ENCODE results near the gene MXD1. TPM values are rescaled to one million over a fixed set of nuclear protein-coding genes. Genes with fewer than 3 reads are reported as not detected.

MXD1 gene
- total and polyA plus RNA-seq, 2 donors (not counting 1 experiment from before 2014, with no cell fraction given), result 16.0 to 20.6 TPM

DNA sequence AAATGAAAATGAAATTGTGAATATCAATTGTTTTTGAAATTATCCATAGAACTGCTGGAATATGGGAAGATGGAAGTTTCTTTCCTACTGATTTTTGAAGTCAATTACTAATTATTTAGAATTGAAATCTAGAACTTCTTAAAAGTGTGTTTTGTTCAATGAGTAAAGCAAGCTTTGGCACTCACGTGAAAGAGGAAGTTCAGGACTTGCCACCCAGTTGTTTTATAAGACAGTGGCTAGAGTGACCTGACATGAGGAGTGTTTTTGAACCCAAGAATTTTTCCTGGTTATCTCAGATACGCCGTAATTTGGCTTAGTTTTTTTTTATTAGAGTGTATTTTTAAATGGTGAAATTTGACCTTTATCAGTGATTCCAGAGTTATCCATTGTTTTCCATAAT lies 3.5 kb downstream of the MXD1 start:
- no peak overlapping the region for H3K9ac ChIP-seq (ENCODE audit: low read length)
- no peaks in the 10 kb centered on the region for H3K9me3 Mint-ChIP-seq (ENCODE audit: insufficient read depth)
- H4K20me1 ChIP-seq (ENCODE audit: control insufficient read depth, insufficient read depth, low read length, poor library complexity, severe bottlenecking), result no peaks in the 10 kb centered on the region
- no peaks in the 10 kb centered on the region for H3K27me3 ChIP-seq (replicated peaks in 1 of 4; ENCODE audit: control extremely low read depth in 1 of 4, control insufficient read depth in 3 of 4, insufficient read depth in 4 of 4, low read length in 3 of 4)
- CTCF ChIA-PET, result interaction anchor here (0.6 to 2.1 kb wide), 3 partner anchors 153 to 254 kb away, joined by 3 to 5 read pairs (median 3); no protein-coding TSS in a partner anchor
- no peaks in the 10 kb centered on the region for H3K27me3 Mint-ChIP-seq
- 0% methylated on average over 1 of the region's 3 CpGs for WGBS (ENCODE audit: insufficient coverage)
- ATAC-seq (ENCODE audit: low read depth), result no peak
- peak; percentile 52 for DNase-seq
- peak overlapping the region; percentile 18 for H3K4me2 ChIP-seq (replicated peaks; ENCODE audit: low read depth, low read length, poor library complexity, severe bottlenecking)
- no peak for TF ChIP-seq CTCF (IDR thresholded peaks at IDR 0.05)
- TF ChIP-seq EZH2 (IDR thresholded peaks at IDR 0.05; ENCODE audit: borderline replicate concordance, insufficient read depth, low read depth, low read length, poor library complexity, severe bottlenecking), result no peak
- H2AFZ ChIP-seq (ENCODE audit: insufficient read depth, low read depth, low read length, poor library complexity, severe bottlenecking), result no peak overlapping the region
- POLR2A ChIA-PET, result no interaction called here
- no peak overlapping the region for H3K27ac Mint-ChIP-seq
- H3K4me3 Mint-ChIP-seq, result peak overlapping the region; percentile 8
- intact Hi-C loops (cut with micrococcal nuclease), result no loop called here
- H3K36me3 ChIP-seq (replicated peaks in 1 of 2; ENCODE audit: control extremely low read depth in 1 of 2, control insufficient read depth in 1 of 2, extremely low read depth in 1 of 2, insufficient read depth in 2 of 2, low read length in 1 of 2), result peaks cover 1 to 21% of the 10 kb centered on the region in 2 experiments
- no peaks in the 10 kb centered on the region for H3K9me3 ChIP-seq (ENCODE audit: control extremely low read depth in 1 of 3, control insufficient read depth in 2 of 3, insufficient read depth in 1 of 3, low read length in 2 of 3)
- H3K4me1 ChIP-seq (ENCODE audit: control insufficient read depth in 2 of 2, insufficient read depth in 2 of 2, low read length in 2 of 2), result peaks cover 18% of the 10 kb centered on the region in 2 donors
- peaks cover 25% of the 10 kb centered on the region for H3K4me1 Mint-ChIP-seq
- H3K27ac ChIP-seq (ENCODE audit: low read length in 2 of 2), result peak overlapping the region in 1 of 2 donors; percentile 29
- peak overlapping the region in 1 of 5 experiments; percentile 89 for H3K4me3 ChIP-seq (ENCODE audit: control extremely low read depth in 1 of 5, extremely low read depth in 1 of 5, insufficient read depth in 1 of 5, low read depth in 2 of 5, low read length in 4 of 5)
- peaks cover 27% of the 10 kb centered on the region for H3K79me2 ChIP-seq (ENCODE audit: control insufficient read depth, insufficient read depth, low read length)

GRCh38 chr2:69923116-69923515 lies 8.2 kb downstream of the MXD1 start:
- ATAC-seq (ENCODE audit: low read depth) (no peak), DNase-seq (no peak)
- intact Hi-C loops (cut with micrococcal nuclease), result no loop called here
- H3K27me3 Mint-ChIP-seq, result no peaks in the 10 kb centered on the region
- Histone ChIP-seq H3K79me2 (ENCODE audit: control insufficient read depth, insufficient read depth, low read length) (peaks cover 18% of the 10 kb centered on the region), H3K9me3 (ENCODE audit: control extremely low read depth in 1 of 3, control insufficient read depth in 2 of 3, insufficient read depth in 1 of 3, low read length in 2 of 3) (no peaks in the 10 kb centered on the region), H2AFZ (ENCODE audit: insufficient read depth, low read depth, low read length, poor library complexity, severe bottlenecking) (no peak overlapping the region), H3K27me3 (replicated peaks in 1 of 4; ENCODE audit: control extremely low read depth in 1 of 4, control insufficient read depth in 3 of 4, insufficient read depth in 4 of 4, low read length in 3 of 4) (no peaks in the 10 kb centered on the region), H3K4me2 (replicated peaks; ENCODE audit: low read depth, low read length, poor library complexity, severe bottlenecking) (no peak overlapping the region), H4K20me1 (ENCODE audit: control insufficient read depth, insufficient read depth, low read length, poor library complexity, severe bottlenecking) (no peaks in the 10 kb centered on the region), H3K4me1 (ENCODE audit: control insufficient read depth in 2 of 2, insufficient read depth in 2 of 2, low read length in 2 of 2) (peaks cover 0 to 7% of the 10 kb centered on the region in 2 donors), H3K27ac (ENCODE audit: low read length in 2 of 2) (no peak overlapping the region), H3K4me3 (ENCODE audit: control extremely low read depth in 1 of 5, extremely low read depth in 1 of 5, insufficient read depth in 1 of 5, low read depth in 2 of 5, low read length in 4 of 5) (no peak overlapping the region), H3K36me3 (replicated peaks in 1 of 2; ENCODE audit: control extremely low read depth in 1 of 2, control insufficient read depth in 1 of 2, extremely low read depth in 1 of 2, insufficient read depth in 2 of 2, low read length in 1 of 2) (peaks cover 2 to 32% of the 10 kb centered on the region in 2 experiments), H3K9ac (ENCODE audit: low read length) (no peak overlapping the region)
- 93% methylated on average over 3 of the region's 3 CpGs for WGBS (ENCODE audit: insufficient coverage)
- H3K9me3 Mint-ChIP-seq (ENCODE audit: insufficient read depth), result no peaks in the 10 kb centered on the region
- H3K27ac Mint-ChIP-seq, result no peak overlapping the region
- CTCF ChIA-PET, result interaction anchor here (0.7 to 1.2 kb wide), 2 partner anchors 10 to 417 kb away, joined by 3 read pairs; no protein-coding TSS in a partner anchor
- no peak for TF ChIP-seq CTCF (IDR thresholded peaks at IDR 0.05)
- no peak for TF ChIP-seq EZH2 (IDR thresholded peaks at IDR 0.05; ENCODE audit: borderline replicate concordance, insufficient read depth, low read depth, low read length, poor library complexity, severe bottlenecking)
- H3K4me3 Mint-ChIP-seq, result no peak overlapping the region
- POLR2A ChIA-PET, result no interaction called here
- peaks cover 7% of the 10 kb centered on the region for H3K4me1 Mint-ChIP-seq
